GM21825 (cell line): ENCODE results near the gene PCDHB6.
"Not testable (repeated sequence)": the region's sequence is repeated elsewhere in the genome, so short reads cannot be mapped to it uniquely, and the experiment has no call there.

Experiments used
- ATAC-seq: cut with Tn5 transposase; IDR thresholded peaks from one replicate; pipeline ENCODE4 v1.9.1; 2021; ENCODE audit warnings: mild to moderate bottlenecking, moderate library complexity; ENCODE audit not compliant: unreplicated experiment

PCDHB6 gene

GRCh38 chr5:141201646-141202045 is 51.8 kb downstream of the PCDHB6 start:
- not testable (repeated sequence) for ATAC-seq
